ENCODE results near the gene DNAI1. TPM values are rescaled to one million over a fixed set of nuclear protein-coding genes. Genes with fewer than 3 reads are reported as not detected.

The DNAI1 gene
- total and polyA plus RNA-seq, 2 of the 13 experiments (the other 11 are each of a cell fraction or from before 2014, with no cell fraction given), result not detected

DNA sequence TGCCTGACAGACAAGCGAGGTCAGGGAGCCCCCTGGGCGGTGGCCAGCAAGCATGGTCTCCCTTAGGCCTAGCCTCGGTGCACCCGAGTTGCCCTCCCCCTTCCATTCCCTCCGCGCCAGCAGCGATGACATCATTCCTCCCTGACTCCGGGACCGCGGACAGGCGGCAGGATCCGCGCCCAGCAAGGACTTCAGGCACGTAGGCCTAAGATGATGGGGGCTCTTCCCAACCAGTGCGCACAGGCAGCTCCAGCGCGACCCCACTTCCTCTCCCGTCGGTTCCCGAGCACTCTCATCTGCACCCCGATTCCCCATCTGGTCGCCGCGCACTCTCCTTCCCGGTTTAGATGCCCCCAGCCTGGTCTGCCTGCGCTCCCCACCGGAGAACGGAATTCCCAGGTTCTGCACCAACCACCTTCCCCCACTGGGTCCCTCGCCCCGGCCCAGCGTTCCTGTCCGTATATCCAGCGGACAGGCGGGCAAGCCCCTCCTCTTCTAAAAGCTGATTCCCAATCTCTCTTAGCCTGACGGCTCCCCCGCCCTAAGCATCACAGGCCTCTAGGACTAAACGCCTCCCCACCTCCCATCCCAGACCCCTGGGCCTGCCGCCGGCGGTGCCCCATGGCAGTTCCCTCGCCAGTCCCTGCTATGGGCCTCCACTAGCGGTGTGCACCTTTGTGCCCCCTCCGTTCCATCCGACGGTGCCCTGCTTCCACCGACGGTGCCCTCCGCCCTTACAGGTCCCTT lies 1.2 kb upstream of the DNAI1 start (continued):
- TF ChIP-seq ZNF670 (CRISPR knock-in tag; IDR thresholded peaks at IDR 0.05; ENCODE audit: borderline replicate concordance) (no peak), ZSCAN29 (CRISPR knock-in tag; conservative IDR thresholded peaks at IDR 0.05) (no peak), KLF13 (CRISPR knock-in tag; IDR thresholded peaks at IDR 0.05) (no peak), ZSCAN9 (CRISPR knock-in tag; IDR thresholded peaks at IDR 0.05; ENCODE audit: borderline replicate concordance) (no peak), RFX5 (IDR thresholded peaks at IDR 0.05; ENCODE audit: low read depth, low read length) (no peak), HES4 (CRISPR knock-in tag; IDR thresholded peaks at IDR 0.05; ENCODE audit: borderline replicate concordance) (no peak), ZNF335 (CRISPR knock-in tag; IDR thresholded peaks at IDR 0.05) (no peak), ZNF816 (CRISPR knock-in tag; IDR thresholded peaks at IDR 0.05; ENCODE audit: borderline replicate concordance) (no peak), FOXK1 (CRISPR knock-in tag; IDR thresholded peaks at IDR 0.05; ENCODE audit: borderline replicate concordance, low read depth) (no peak), KLF15 (CRISPR knock-in tag; IDR thresholded peaks at IDR 0.05; ENCODE audit: borderline replicate concordance) (no peak), ZMYM3 (CRISPR knock-in tag; IDR thresholded peaks at IDR 0.05) (no peak)
- TF ChIP-seq, protein P1, sequence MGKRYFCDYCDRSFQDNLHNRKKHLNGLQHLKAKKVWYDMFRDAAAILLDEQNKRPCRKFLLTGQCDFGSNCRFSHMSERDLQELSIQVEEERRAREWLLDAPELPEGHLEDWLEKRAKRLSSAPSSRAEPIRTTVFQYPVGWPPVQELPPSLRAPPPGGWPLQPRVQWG (CRISPR knock-in tag; IDR thresholded peaks at IDR 0.05; ENCODE audit: borderline replicate concordance, low read depth), result no peak
- TF ChIP-seq, protein P2, sequence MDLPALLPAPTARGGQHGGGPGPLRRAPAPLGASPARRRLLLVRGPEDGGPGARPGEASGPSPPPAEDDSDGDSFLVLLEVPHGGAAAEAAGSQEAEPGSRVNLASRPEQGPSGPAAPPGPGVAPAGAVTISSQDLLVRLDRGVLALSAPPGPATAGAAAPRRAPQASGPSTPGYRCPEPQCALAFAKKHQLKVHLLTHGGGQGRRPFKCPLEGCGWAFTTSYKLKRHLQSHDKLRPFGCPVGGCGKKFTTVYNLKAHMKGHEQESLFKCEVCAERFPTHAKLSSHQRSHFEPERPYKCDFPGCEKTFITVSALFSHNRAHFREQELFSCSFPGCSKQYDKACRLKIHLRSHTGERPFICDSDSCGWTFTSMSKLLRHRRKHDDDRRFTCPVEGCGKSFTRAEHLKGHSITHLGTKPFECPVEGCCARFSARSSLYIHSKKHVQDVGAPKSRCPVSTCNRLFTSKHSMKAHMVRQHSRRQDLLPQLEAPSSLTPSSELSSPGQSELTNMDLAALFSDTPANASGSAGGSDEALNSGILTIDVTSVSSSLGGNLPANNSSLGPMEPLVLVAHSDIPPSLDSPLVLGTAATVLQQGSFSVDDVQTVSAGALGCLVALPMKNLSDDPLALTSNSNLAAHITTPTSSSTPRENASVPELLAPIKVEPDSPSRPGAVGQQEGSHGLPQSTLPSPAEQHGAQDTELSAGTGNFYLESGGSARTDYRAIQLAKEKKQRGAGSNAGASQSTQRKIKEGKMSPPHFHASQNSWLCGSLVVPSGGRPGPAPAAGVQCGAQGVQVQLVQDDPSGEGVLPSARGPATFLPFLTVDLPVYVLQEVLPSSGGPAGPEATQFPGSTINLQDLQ (CRISPR knock-in tag; IDR thresholded peaks at IDR 0.05), result no peak
- TF ChIP-seq, protein P3, sequence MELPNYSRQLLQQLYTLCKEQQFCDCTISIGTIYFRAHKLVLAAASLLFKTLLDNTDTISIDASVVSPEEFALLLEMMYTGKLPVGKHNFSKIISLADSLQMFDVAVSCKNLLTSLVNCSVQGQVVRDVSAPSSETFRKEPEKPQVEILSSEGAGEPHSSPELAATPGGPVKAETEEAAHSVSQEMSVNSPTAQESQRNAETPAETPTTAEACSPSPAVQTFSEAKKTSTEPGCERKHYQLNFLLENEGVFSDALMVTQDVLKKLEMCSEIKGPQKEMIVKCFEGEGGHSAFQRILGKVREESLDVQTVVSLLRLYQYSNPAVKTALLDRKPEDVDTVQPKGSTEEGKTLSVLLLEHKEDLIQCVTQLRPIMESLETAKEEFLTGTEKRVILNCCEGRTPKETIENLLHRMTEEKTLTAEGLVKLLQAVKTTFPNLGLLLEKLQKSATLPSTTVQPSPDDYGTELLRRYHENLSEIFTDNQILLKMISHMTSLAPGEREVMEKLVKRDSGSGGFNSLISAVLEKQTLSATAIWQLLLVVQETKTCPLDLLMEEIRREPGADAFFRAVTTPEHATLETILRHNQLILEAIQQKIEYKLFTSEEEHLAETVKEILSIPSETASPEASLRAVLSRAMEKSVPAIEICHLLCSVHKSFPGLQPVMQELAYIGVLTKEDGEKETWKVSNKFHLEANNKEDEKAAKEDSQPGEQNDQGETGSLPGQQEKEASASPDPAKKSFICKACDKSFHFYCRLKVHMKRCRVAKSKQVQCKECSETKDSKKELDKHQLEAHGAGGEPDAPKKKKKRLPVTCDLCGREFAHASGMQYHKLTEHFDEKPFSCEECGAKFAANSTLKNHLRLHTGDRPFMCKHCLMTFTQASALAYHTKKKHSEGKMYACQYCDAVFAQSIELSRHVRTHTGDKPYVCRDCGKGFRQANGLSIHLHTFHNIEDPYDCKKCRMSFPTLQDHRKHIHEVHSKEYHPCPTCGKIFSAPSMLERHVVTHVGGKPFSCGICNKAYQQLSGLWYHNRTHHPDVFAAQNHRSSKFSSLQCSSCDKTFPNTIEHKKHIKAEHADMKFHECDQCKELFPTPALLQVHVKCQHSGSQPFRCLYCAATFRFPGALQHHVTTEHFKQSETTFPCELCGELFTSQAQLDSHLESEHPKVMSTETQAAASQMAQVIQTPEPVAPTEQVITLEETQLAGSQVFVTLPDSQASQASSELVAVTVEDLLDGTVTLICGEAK (IDR thresholded peaks at IDR 0.05), result no peak
- TF ChIP-seq, protein P3 (CRISPR knock-in tag; IDR thresholded peaks at IDR 0.05), result no peak
- TF ChIP-seq, protein P4, sequence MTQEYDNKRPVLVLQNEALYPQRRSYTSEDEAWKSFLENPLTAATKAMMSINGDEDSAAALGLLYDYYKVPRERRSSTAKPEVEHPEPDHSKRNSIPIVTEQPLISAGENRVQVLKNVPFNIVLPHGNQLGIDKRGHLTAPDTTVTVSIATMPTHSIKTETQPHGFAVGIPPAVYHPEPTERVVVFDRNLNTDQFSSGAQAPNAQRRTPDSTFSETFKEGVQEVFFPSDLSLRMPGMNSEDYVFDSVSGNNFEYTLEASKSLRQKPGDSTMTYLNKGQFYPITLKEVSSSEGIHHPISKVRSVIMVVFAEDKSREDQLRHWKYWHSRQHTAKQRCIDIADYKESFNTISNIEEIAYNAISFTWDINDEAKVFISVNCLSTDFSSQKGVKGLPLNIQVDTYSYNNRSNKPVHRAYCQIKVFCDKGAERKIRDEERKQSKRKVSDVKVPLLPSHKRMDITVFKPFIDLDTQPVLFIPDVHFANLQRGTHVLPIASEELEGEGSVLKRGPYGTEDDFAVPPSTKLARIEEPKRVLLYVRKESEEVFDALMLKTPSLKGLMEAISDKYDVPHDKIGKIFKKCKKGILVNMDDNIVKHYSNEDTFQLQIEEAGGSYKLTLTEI (CRISPR knock-in tag; conservative IDR thresholded peaks at IDR 0.05), result no peak

Measured in HepG2 (cell line).